ENCODE measurements around the gene ZYX. TPM values are rescaled to one million over a fixed set of nuclear protein-coding genes. Genes with fewer than 3 reads are reported as not detected.
A peak's percentile ranks its signal among the peaks of the same experiment; 100 is the strongest.

ZYX gene
- polyA plus RNA-seq, 1 of the 3 experiments (the other 2 are of a cell fraction), result 271 TPM

DNA sequence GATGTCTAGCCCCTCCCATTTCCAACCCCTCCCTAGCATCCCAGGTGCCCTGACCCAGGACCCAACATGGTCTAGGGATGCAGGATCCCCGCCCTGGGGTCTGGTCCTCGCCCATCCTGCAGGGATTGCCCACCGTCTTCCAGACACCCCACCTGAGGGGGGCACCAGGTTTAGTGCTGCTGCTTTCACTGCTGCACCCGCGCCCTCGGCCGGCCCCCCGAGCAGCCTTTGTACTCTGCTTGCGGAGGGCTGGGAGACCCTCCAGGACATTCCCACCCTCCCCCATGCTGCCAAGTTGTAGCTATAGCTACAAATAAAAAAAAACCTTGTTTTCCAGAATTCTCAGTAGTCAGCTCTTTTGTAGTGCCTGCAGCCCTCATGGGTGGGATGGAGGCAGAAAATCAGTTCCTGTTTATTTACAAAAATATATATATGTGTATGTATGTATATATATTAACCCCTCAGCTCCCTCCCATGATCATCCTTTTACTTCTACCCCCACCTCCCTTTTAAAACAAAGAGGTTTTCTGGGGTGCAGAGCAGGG lies 9.7 kb downstream of the ZYX start:
- Histone ChIP-seq H4K20me1 (ENCODE audit: insufficient read depth) (peaks cover 72% of the 10 kb centered on the region), H3K9ac (no peak overlapping the region), H3K36me3 (replicated peaks in 1 of 2; ENCODE audit: control insufficient read depth in 1 of 2, insufficient read depth in 2 of 2, low read length in 1 of 2) (peaks cover 54 to 56% of the 10 kb centered on the region in 2 experiments), H3K4me1 (ENCODE audit: control insufficient read depth in 1 of 2, insufficient read depth in 2 of 2, low read depth in 1 of 2, low read length in 1 of 2) (peaks cover 12 to 43% of the 10 kb centered on the region in 2 experiments; a peak in 3 of 4 replicates), H3F3A (replicated peaks; ENCODE audit: insufficient read depth) (peaks cover 79% of the 10 kb centered on the region), H3K27me3 (ENCODE audit: insufficient read depth) (no peaks in the 10 kb centered on the region), H3K9me3 (no peaks in the 10 kb centered on the region), H3K4me3 (ENCODE audit: low read depth in 2 of 2, low read length in 1 of 2) (no peak overlapping the region), H2AFZ (ENCODE audit: low read depth) (no peak overlapping the region), H3K9me2 (no peaks in the 10 kb centered on the region), H3K79me2 (ENCODE audit: insufficient read depth) (peaks cover 35% of the 10 kb centered on the region), H3K4me2 (peak overlapping the region; percentile 36; the same call in 1 of the 2 replicates), H3K27ac (ENCODE audit: low read depth in 2 of 2, low read length in 1 of 2) (peak overlapping the region in 1 of 2 experiments; percentile 75; a peak in 3 of 4 replicates)
- ChIA-PET CTCF (interaction anchor here (1.9 to 8.3 kb wide), 5 partner anchors 9 to 150 kb away, joined by 6 to 43 read pairs (median 12); partner anchors contain the start of gene ZYX), POLR2A (no interaction called here)
- 95% methylated on average over 9 of the region's 9 CpGs for WGBS (ENCODE audit: low lambda C conversion rate)
- TF ChIP-seq JUND (IDR thresholded peaks at IDR 0.05) (no peak), FOXM1 (IDR thresholded peaks at IDR 0.05; ENCODE audit: low read depth) (no peak), CHD2 (IDR thresholded peaks at IDR 0.05; ENCODE audit: low read length, partially characterized antibody) (no peak), RXRA (IDR thresholded peaks at IDR 0.05; ENCODE audit: borderline replicate concordance, low read depth) (no peak), POLR2AphosphoS5 (IDR thresholded peaks at IDR 0.05; ENCODE audit: low read depth, low read length) (no peak), GABPA (IDR thresholded peaks at IDR 0.05; ENCODE audit: low read depth) (no peak), FOXJ3 (CRISPR knock-in tag; IDR thresholded peaks at IDR 0.05) (no peak), RAD21 (IDR thresholded peaks at IDR 0.05; ENCODE audit: low read length) (no peak)
- TF ChIP-seq, protein P1, sequence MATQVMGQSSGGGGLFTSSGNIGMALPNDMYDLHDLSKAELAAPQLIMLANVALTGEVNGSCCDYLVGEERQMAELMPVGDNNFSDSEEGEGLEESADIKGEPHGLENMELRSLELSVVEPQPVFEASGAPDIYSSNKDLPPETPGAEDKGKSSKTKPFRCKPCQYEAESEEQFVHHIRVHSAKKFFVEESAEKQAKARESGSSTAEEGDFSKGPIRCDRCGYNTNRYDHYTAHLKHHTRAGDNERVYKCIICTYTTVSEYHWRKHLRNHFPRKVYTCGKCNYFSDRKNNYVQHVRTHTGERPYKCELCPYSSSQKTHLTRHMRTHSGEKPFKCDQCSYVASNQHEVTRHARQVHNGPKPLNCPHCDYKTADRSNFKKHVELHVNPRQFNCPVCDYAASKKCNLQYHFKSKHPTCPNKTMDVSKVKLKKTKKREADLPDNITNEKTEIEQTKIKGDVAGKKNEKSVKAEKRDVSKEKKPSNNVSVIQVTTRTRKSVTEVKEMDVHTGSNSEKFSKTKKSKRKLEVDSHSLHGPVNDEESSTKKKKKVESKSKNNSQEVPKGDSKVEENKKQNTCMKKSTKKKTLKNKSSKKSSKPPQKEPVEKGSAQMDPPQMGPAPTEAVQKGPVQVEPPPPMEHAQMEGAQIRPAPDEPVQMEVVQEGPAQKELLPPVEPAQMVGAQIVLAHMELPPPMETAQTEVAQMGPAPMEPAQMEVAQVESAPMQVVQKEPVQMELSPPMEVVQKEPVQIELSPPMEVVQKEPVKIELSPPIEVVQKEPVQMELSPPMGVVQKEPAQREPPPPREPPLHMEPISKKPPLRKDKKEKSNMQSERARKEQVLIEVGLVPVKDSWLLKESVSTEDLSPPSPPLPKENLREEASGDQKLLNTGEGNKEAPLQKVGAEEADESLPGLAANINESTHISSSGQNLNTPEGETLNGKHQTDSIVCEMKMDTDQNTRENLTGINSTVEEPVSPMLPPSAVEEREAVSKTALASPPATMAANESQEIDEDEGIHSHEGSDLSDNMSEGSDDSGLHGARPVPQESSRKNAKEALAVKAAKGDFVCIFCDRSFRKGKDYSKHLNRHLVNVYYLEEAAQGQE (IDR thresholded peaks at IDR 0.05; ENCODE audit: low read depth, low read length), result no peak
- TF ChIP-seq, protein P2, sequence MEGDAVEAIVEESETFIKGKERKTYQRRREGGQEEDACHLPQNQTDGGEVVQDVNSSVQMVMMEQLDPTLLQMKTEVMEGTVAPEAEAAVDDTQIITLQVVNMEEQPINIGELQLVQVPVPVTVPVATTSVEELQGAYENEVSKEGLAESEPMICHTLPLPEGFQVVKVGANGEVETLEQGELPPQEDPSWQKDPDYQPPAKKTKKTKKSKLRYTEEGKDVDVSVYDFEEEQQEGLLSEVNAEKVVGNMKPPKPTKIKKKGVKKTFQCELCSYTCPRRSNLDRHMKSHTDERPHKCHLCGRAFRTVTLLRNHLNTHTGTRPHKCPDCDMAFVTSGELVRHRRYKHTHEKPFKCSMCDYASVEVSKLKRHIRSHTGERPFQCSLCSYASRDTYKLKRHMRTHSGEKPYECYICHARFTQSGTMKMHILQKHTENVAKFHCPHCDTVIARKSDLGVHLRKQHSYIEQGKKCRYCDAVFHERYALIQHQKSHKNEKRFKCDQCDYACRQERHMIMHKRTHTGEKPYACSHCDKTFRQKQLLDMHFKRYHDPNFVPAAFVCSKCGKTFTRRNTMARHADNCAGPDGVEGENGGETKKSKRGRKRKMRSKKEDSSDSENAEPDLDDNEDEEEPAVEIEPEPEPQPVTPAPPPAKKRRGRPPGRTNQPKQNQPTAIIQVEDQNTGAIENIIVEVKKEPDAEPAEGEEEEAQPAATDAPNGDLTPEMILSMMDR (IDR thresholded peaks at IDR 0.05), result no peak
- TF ChIP-seq, protein P3, sequence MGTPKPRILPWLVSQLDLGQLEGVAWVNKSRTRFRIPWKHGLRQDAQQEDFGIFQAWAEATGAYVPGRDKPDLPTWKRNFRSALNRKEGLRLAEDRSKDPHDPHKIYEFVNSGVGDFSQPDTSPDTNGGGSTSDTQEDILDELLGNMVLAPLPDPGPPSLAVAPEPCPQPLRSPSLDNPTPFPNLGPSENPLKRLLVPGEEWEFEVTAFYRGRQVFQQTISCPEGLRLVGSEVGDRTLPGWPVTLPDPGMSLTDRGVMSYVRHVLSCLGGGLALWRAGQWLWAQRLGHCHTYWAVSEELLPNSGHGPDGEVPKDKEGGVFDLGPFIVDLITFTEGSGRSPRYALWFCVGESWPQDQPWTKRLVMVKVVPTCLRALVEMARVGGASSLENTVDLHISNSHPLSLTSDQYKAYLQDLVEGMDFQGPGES (IDR thresholded peaks at IDR 0.05; ENCODE audit: low read depth, low read length), result no peak
- no peak for DNase-seq
